Endothelial cell of umbilical vein (primary cell): ENCODE results near the gene GRAMD2B. TPM values are rescaled to one million over a fixed set of nuclear protein-coding genes. Genes with fewer than 3 reads are reported as not detected.

Experiments used
- BruUV-seq: library from RNA; stranded (reverse); fragments of 400-500 nt; replicated peaks from 2 replicates; lab custom pipeline; 2021; lab: Mats Ljungman, UMichigan
- CTCF ChIA-PET: fragments of 300-600, 350-600 bp; sonication (Branson Sonifier 250); formaldehyde crosslinking; loops from one replicate; lab custom pipeline; 2021; ENCODE audit warnings: antibody characterized with exemption, inconsistent platforms; lab: Charles Lee
- POLR2A ChIA-PET: fragments of 300-600, 350-600 bp; sonication (Branson Sonifier 250); formaldehyde crosslinking; loops from one replicate; lab custom pipeline; 2021; ENCODE audit warnings: antibody characterized with exemption, inconsistent platforms; lab: Charles Lee
- DNase-seq: peaks from one replicate; pipeline ENCODE4 v3.0.0-alpha.2; 2011; ENCODE audit warnings: low read depth, low spot score
- FAIRE-seq: peaks from 2 replicates; lab custom pipeline; 2011; peaks lifted over from hg19 to GRCh38; lab: Jason Lieb, UNC
- H2AFZ ChIP-seq: 2 replicates; pipeline ENCODE4 v1.6.0; 2012; ENCODE audit warnings: low read depth, low read length, control low read depth, inconsistent platforms
- H3K27ac ChIP-seq: 2 replicates; pipeline ENCODE4 v1.5.1; 2011; ENCODE audit warnings: low read depth, mild to moderate bottlenecking, control low read depth, low read length, moderate library complexity; ENCODE audit not compliant: insufficient read depth
- H3K27me3 ChIP-seq, 2 experiments: 2 replicates each; pipeline versions ENCODE4 v1.6.0 to v1.6.1; 2011; ENCODE audit warnings: low read length in 2 of 2, mixed read lengths in 1 of 2; ENCODE audit not compliant: control insufficient read depth in 2 of 2, insufficient read depth in 2 of 2
- H3K36me3 ChIP-seq, 2 experiments: 2 replicates in 1 of 2; 3 replicates in 1 of 2; pipeline ENCODE4 v1.5.1; 2011; ENCODE audit warnings: low read length in 2 of 2, mild to moderate bottlenecking in 1 of 2, moderate library complexity in 1 of 2; ENCODE audit not compliant: control insufficient read depth in 2 of 2, insufficient read depth in 2 of 2; ENCODE audit errors: extremely low read depth in 1 of 2
- H3K4me1 ChIP-seq: 3 replicates; pipeline ENCODE4 v1.5.1; 2011; ENCODE audit warnings: mild to moderate bottlenecking, low read length; ENCODE audit not compliant: control insufficient read depth, insufficient read depth; ENCODE audit errors: extremely low read depth
- H3K4me2 ChIP-seq: 2 replicates; pipeline ENCODE4 v1.6.1; 2011; ENCODE audit warnings: low read length, control low read depth, mixed read lengths; ENCODE audit not compliant: insufficient read depth
- H3K4me3 ChIP-seq, 3 experiments: fragments of 200-600 bp in 1 of 3; sonication (generic), shearing (Covaris generic) in 1 of 3; replicated peaks in 1 of 3; 2 replicates each; pipeline ENCODE4 v1.5.1; 2011 to 2016; ENCODE audit warnings: control low read depth in 3 of 3, low read length in 3 of 3, mild to moderate bottlenecking in 2 of 3, inconsistent platforms in 1 of 3, low read depth in 1 of 3, moderate library complexity in 1 of 3; ENCODE audit not compliant: insufficient read depth in 1 of 3
- H3K79me2 ChIP-seq: 2 replicates; pipeline ENCODE4 v1.6.0; 2012; ENCODE audit warnings: low read length, inconsistent platforms; ENCODE audit not compliant: control insufficient read depth, insufficient read depth
- H3K9ac ChIP-seq: replicated peaks from 2 replicates; pipeline ENCODE3; 2011; ENCODE audit warnings: low read length, control low read depth; ENCODE audit not compliant: insufficient read depth; ENCODE audit errors: extremely low read depth
- H3K9me1 ChIP-seq: replicated peaks from 3 replicates; pipeline ENCODE4 v1.6.0; 2011; ENCODE audit warnings: mild to moderate bottlenecking, low read length; ENCODE audit not compliant: control insufficient read depth, insufficient read depth; ENCODE audit errors: extremely low read depth
- H3K9me3 ChIP-seq: replicated peaks from 2 replicates; pipeline ENCODE4 v1.5.1; 2012; ENCODE audit warnings: low read length, inconsistent platforms; ENCODE audit not compliant: control insufficient read depth, insufficient read depth
- H4K20me1 ChIP-seq: replicated peaks from 2 replicates; pipeline ENCODE3; 2011; ENCODE audit warnings: mild to moderate bottlenecking, low read length; ENCODE audit not compliant: control insufficient read depth, insufficient read depth; ENCODE audit errors: extremely low read depth
- CTCF ChIP-seq, 2 donors: IDR thresholded peaks; 1 replicate in 1 of 2; 2 replicates in 1 of 2; pipeline ENCODE4 v1.5.1; 2011; ENCODE audit warnings: low read length in 2 of 2, mild to moderate bottlenecking in 2 of 2, moderate library complexity in 2 of 2, control low read depth in 1 of 2, inconsistent platforms in 1 of 2, low read depth in 1 of 2; ENCODE audit not compliant: insufficient read depth in 1 of 2; ENCODE audit errors: extremely low read depth in 1 of 2
- EZH2 ChIP-seq: IDR thresholded peaks from 2 replicates; pipeline ENCODE4 v1.6.1; 2012; ENCODE audit warnings: borderline replicate concordance, low read depth, mild to moderate bottlenecking, moderate library complexity, low read length, inconsistent platforms; ENCODE audit not compliant: severe bottlenecking
- FOS ChIP-seq: IDR thresholded peaks from 2 replicates; pipeline ENCODE4 v1.6.1; 2011; ENCODE audit warnings: mild to moderate bottlenecking, low read length, moderate library complexity, borderline replicate concordance; ENCODE audit not compliant: insufficient read depth
- GATA2 ChIP-seq: IDR thresholded peaks from 2 replicates; pipeline ENCODE4 v1.7.0; 2011; ENCODE audit warnings: low read depth, mild to moderate bottlenecking, moderate library complexity, mixed read lengths, low read length; ENCODE audit not compliant: insufficient read length, insufficient read depth
- JUN ChIP-seq: IDR thresholded peaks from 2 replicates; pipeline ENCODE4 v1.6.1; 2011; ENCODE audit warnings: borderline replicate concordance, low read depth; ENCODE audit not compliant: insufficient read length, insufficient read depth
- MYC ChIP-seq: IDR thresholded peaks from one replicate; pipeline ENCODE4 v1.6.1; 2011; ENCODE audit warnings: mild to moderate bottlenecking, low read depth, low read length
- POLR2A ChIP-seq: IDR thresholded peaks from 2 replicates; pipeline ENCODE4 v1.6.1; 2012; ENCODE audit warnings: low read depth, mild to moderate bottlenecking, control low read depth, low read length
- POLR2AphosphoS5 ChIP-seq: IDR thresholded peaks from 2 replicates; pipeline ENCODE4 v1.6.1; 2012; ENCODE audit warnings: low read depth, mild to moderate bottlenecking, control low read depth, low read length, moderate library complexity; ENCODE audit not compliant: insufficient read depth
- dilution Hi-C: fragments of 300-500 bp; cut with MboI; formaldehyde crosslinking; loops from one replicate; pipeline ENCODE4 v1.15.0; 2019; ENCODE audit warnings: low sequenced_read_pairs; ENCODE audit not compliant: extremely low pct_ligation_motif_present
- intact Hi-C: fragments of 100-400 bp; cut with micrococcal nuclease; formaldehyde crosslinking; loops from one replicate; pipeline ENCODE4 v1.10.0; 2022
- polyA plus RNA-seq, 4 experiments: library from polyadenylated mRNA; depleted of rRNA in 3 of 4; stranded (reverse) in 3 of 4; unstranded in 1 of 4; fragments of >200 nt; gene quantifications; 2 replicates each; pipeline versions ENCODE4 v1.2.1 to v1.2.3, GENCODE V29; 2011 to 2012; ENCODE audit warnings: missing spikeins in 1 of 4
- total RNA-seq: library from RNA; stranded (reverse); gene quantifications from 2 replicates; pipeline ENCODE4 v1.2.3, GENCODE V29; 2021
- TF ChIP-seq, protein P1 (sequence below): IDR thresholded peaks from 2 replicates; pipeline ENCODE4 v1.6.1; 2011; ENCODE audit not compliant: insufficient read depth, insufficient read length

The GRAMD2B gene
- total and polyA plus RNA-seq, 2 donors (not counting 3 experiments of a cell fraction or from before 2014, with no cell fraction given) = 2.0 to 5.5 TPM

- Histone ChIP-seq H3K27me3 (no peaks in the 10 kb centered on the region), H3K4me1 (no peaks in the 10 kb centered on the region), H3K4me2 (no peak overlapping the region), H3K79me2 (no peaks in the 10 kb centered on the region), H2AFZ (no peak overlapping the region), H3K9ac (no peak overlapping the region), H3K36me3 (no peaks in the 10 kb centered on the region), H3K4me3 (no peak overlapping the region), H3K9me1 (no peaks in the 10 kb centered on the region), H4K20me1 (no peaks in the 10 kb centered on the region), H3K9me3 (no peaks in the 10 kb centered on the region), H3K27ac (no peak overlapping the region)
- DNase-seq = no peak
- FAIRE-seq = no peak
- TF ChIP-seq, protein P1, sequence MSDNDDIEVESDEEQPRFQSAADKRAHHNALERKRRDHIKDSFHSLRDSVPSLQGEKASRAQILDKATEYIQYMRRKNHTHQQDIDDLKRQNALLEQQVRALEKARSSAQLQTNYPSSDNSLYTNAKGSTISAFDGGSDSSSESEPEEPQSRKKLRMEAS = no peak
- TF ChIP-seq POLR2A (no peak), CTCF (IDR thresholded peaks at IDR 0.05; ENCODE audit: extremely low read depth in 1 of 2, insufficient read depth in 1 of 2, low read depth in 1 of 2, low read length in 2 of 2) (no peak), POLR2AphosphoS5 (no peak), EZH2 (no peak), JUN (no peak), GATA2 (no peak), MYC (no peak), FOS (no peak)
- BruUV-seq = no TSS peak
- ChIA-PET CTCF (interaction anchor here (1.1 to 1.9 kb wide), 3 partner anchors 10 to 66 kb away, joined by 4 read pairs; no protein-coding TSS in a partner anchor), POLR2A (no interaction called here)
- intact Hi-C loops (no loop called here), dilution Hi-C loops (no loop called here)
Observed at GRCh38 chr5:126472538-126472889, 49.3 kb downstream of the GRAMD2B start.
